Suprapubic skin (tissue), 4 donors: ENCODE data around the gene DCLRE1B.

ENCODE experiments used
- CTCF ChIP-seq, 2 donors: fragments of 200-600 bp in 1 of 2; fragments of 450-650 bp in 1 of 2; sonication (generic) in 1 of 2; IDR thresholded peaks; one replicate each; pipeline ENCODE4 v1.5.1; 2016 to 2019; ENCODE audit warnings: antibody characterized with exemption in 2 of 2, mild to moderate bottlenecking in 1 of 2, moderate library complexity in 1 of 2
- EP300 ChIP-seq: sonication (generic); formaldehyde crosslinking; IDR thresholded peaks from one replicate; pipeline ENCODE4 v1.6.1; 2017; ENCODE audit warnings: antibody characterized with exemption
- POLR2A ChIP-seq, 2 donors: fragments of 450-650 bp; IDR thresholded peaks; one replicate each; pipeline ENCODE4 v1.6.1; 2017; ENCODE audit warnings: antibody characterized with exemption in 2 of 2, mild to moderate bottlenecking in 2 of 2, moderate library complexity in 2 of 2
- POLR2AphosphoS5 ChIP-seq, 3 donors: sonication (generic); formaldehyde crosslinking; IDR thresholded peaks; one replicate each; pipeline ENCODE4 v1.6.1; 2017; ENCODE audit warnings: antibody characterized with exemption in 3 of 3

GRCh38 chr1:113958691-113959090 is 53.6 kb downstream of the DCLRE1B start:
- TF ChIP-seq CTCF (IDR thresholded peaks at IDR 0.05) (no peak), POLR2AphosphoS5 (IDR thresholded peaks at IDR 0.05) (no peak), EP300 (no peak), POLR2A (IDR thresholded peaks at IDR 0.05) (no peak)
